ENCODE results near the gene ABLIM3. TPM values are rescaled to one million over a fixed set of nuclear protein-coding genes. Genes with fewer than 3 reads are reported as not detected.

Gene ABLIM3
- total and polyA plus RNA-seq, 2 of the 13 experiments (the other 11 are each of a cell fraction or from before 2014, with no cell fraction given), result 0.53 to 6.3 TPM

GRCh38 chr5:149141224-149141956 is at the start of gene ABLIM3 (continued):
- TF ChIP-seq DZIP1 (CRISPR knock-in tag; IDR thresholded peaks at IDR 0.05), result 0 out of 2 replicates have a peak, but pooled peaks have one; percentile 47
- 0 out of 2 replicates have a peak, but pooled peaks have one; percentile 47 for TF ChIP-seq KLF9 (CRISPR knock-in tag; IDR thresholded peaks at IDR 0.05; ENCODE audit: low read depth)
- TF ChIP-seq CREM (IDR thresholded peaks at IDR 0.05), result no peak
- no peak for TF ChIP-seq CREM (CRISPR knock-in tag; IDR thresholded peaks at IDR 0.05)
- TF ChIP-seq ZNF431 (CRISPR knock-in tag; IDR thresholded peaks at IDR 0.05; ENCODE audit: borderline replicate concordance, low read depth), result 0 out of 2 replicates have a peak, but pooled peaks have one; percentile 66
- TF ChIP-seq ZNF563 (CRISPR knock-in tag; IDR thresholded peaks at IDR 0.05), result peak; percentile 69
- TF ChIP-seq ZNF292 (CRISPR knock-in tag; IDR thresholded peaks at IDR 0.05; ENCODE audit: borderline replicate concordance, low read depth), result no peak
- TF ChIP-seq SIN3B (IDR thresholded peaks at IDR 0.05; ENCODE audit: low read length), result no peak
- TF ChIP-seq ZNF24 (IDR thresholded peaks at IDR 0.05), result no peak
- no peak for TF ChIP-seq ZNF7 (CRISPR knock-in tag; IDR thresholded peaks at IDR 0.05)
- TF ChIP-seq CEBPG (CRISPR knock-in tag; IDR thresholded peaks at IDR 0.05), result no peak
- TF ChIP-seq NR0B2 (CRISPR knock-in tag; IDR thresholded peaks at IDR 0.05), result no peak
- 0 out of 2 replicates have a peak, but pooled peaks have one; percentile 32 for TF ChIP-seq FOXC1 (CRISPR knock-in tag; IDR thresholded peaks at IDR 0.05; ENCODE audit: borderline replicate concordance)
- TF ChIP-seq, protein P1, sequence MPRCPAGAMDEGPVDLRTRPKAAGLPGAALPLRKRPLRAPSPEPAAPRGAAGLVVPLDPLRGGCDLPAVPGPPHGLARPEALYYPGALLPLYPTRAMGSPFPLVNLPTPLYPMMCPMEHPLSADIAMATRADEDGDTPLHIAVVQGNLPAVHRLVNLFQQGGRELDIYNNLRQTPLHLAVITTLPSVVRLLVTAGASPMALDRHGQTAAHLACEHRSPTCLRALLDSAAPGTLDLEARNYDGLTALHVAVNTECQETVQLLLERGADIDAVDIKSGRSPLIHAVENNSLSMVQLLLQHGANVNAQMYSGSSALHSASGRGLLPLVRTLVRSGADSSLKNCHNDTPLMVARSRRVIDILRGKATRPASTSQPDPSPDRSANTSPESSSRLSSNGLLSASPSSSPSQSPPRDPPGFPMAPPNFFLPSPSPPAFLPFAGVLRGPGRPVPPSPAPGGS (CRISPR knock-in tag; IDR thresholded peaks at IDR 0.05), result peak; percentile 42; the same call in 1 of the 2 replicates
- TF ChIP-seq SNAPC5 (CRISPR knock-in tag; IDR thresholded peaks at IDR 0.05; ENCODE audit: borderline replicate concordance), result 0 out of 2 replicates have a peak, but pooled peaks have one; percentile 66
- TF ChIP-seq ZNF143 (CRISPR knock-in tag; IDR thresholded peaks at IDR 0.05), result peak; percentile 78
- TF ChIP-seq NKX3-1 (CRISPR knock-in tag; IDR thresholded peaks at IDR 0.05), result 0 out of 2 replicates have a peak, but pooled peaks have one; percentile 44
- 0 out of 2 replicates have a peak, but pooled peaks have one; percentile 32 for TF ChIP-seq ZNF598 (CRISPR knock-in tag; IDR thresholded peaks at IDR 0.05; ENCODE audit: borderline replicate concordance)
- no peak for TF ChIP-seq TAF15 (IDR thresholded peaks at IDR 0.05; ENCODE audit: low read depth, low read length, poor library complexity, severe bottlenecking)
- no peak for TF ChIP-seq ZNF10 (CRISPR knock-in tag; IDR thresholded peaks at IDR 0.05; ENCODE audit: borderline replicate concordance, low read depth)
- TF ChIP-seq, protein P2, sequence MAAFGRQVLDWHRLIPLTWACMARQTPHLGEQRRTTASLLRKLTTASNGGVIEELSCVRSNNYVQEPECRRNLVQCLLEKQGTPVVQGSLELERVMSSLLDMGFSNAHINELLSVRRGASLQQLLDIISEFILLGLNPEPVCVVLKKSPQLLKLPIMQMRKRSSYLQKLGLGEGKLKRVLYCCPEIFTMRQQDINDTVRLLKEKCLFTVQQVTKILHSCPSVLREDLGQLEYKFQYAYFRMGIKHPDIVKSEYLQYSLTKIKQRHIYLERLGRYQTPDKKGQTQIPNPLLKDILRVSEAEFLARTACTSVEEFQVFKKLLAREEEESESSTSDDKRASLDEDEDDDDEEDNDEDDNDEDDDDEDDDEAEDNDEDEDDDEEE (CRISPR knock-in tag; IDR thresholded peaks at IDR 0.05), result peak; percentile 75; the same call in 1 of the 2 replicates
- TF ChIP-seq, protein P3, sequence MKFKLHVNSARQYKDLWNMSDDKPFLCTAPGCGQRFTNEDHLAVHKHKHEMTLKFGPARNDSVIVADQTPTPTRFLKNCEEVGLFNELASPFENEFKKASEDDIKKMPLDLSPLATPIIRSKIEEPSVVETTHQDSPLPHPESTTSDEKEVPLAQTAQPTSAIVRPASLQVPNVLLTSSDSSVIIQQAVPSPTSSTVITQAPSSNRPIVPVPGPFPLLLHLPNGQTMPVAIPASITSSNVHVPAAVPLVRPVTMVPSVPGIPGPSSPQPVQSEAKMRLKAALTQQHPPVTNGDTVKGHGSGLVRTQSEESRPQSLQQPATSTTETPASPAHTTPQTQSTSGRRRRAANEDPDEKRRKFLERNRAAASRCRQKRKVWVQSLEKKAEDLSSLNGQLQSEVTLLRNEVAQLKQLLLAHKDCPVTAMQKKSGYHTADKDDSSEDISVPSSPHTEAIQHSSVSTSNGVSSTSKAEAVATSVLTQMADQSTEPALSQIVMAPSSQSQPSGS (CRISPR knock-in tag; IDR thresholded peaks at IDR 0.05), result 0 out of 2 replicates have a peak, but pooled peaks have one; percentile 24
